ENCODE data around the gene PTPRN2. TPM values are rescaled to one million over a fixed set of nuclear protein-coding genes. Genes with fewer than 3 reads are reported as not detected.

PTPRN2 gene
- total RNA-seq, 2 experiments from 2014 or later, result 0.70 TPM; not detected in 1

GRCh38 chr7:158300427-158300826 lies 287.2 kb downstream of the PTPRN2 start:
- no peaks in the 10 kb centered on the region for H3K79me2 ChIP-seq (ENCODE audit: insufficient read depth, low read depth, low read length)
- no peak overlapping the region for H3K4me3 ChIP-seq (ENCODE audit: low read depth, low read length, poor library complexity, severe bottlenecking)
- no TSS peak for BruUV-seq (replicated peaks)
- H3K27ac ChIP-seq (ENCODE audit: low read depth, low read length, poor library complexity, severe bottlenecking), result no peak overlapping the region
- intact Hi-C loops (cut with micrococcal nuclease; ENCODE audit: unreplicated experiment), result no loop called here
- H4K20me1 ChIP-seq (ENCODE audit: insufficient read depth, low read length), result no peaks in the 10 kb centered on the region
- H3K9me3 ChIP-seq (ENCODE audit: low read length), result no peaks in the 10 kb centered on the region
- no peak overlapping the region for H3K4me2 ChIP-seq (ENCODE audit: low read length)
- no peaks in the 10 kb centered on the region for H3K36me3 ChIP-seq (ENCODE audit: insufficient read depth, low read length)
- H2AFZ ChIP-seq (ENCODE audit: low read length), result no peak overlapping the region
- H3K4me1 ChIP-seq (ENCODE audit: insufficient read depth, low read length, poor library complexity, severe bottlenecking), result no peaks in the 10 kb centered on the region
- no peaks in the 10 kb centered on the region for H3K9me2 ChIP-seq (ENCODE audit: insufficient read depth, low read length)
- no peak for TF ChIP-seq EZH2phosphoT487 (IDR thresholded peaks at IDR 0.05; ENCODE audit: borderline replicate concordance, low read depth, low read length)
- TF ChIP-seq, protein P1, sequence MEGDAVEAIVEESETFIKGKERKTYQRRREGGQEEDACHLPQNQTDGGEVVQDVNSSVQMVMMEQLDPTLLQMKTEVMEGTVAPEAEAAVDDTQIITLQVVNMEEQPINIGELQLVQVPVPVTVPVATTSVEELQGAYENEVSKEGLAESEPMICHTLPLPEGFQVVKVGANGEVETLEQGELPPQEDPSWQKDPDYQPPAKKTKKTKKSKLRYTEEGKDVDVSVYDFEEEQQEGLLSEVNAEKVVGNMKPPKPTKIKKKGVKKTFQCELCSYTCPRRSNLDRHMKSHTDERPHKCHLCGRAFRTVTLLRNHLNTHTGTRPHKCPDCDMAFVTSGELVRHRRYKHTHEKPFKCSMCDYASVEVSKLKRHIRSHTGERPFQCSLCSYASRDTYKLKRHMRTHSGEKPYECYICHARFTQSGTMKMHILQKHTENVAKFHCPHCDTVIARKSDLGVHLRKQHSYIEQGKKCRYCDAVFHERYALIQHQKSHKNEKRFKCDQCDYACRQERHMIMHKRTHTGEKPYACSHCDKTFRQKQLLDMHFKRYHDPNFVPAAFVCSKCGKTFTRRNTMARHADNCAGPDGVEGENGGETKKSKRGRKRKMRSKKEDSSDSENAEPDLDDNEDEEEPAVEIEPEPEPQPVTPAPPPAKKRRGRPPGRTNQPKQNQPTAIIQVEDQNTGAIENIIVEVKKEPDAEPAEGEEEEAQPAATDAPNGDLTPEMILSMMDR (conservative IDR thresholded peaks at IDR 0.05; ENCODE audit: low read length), result no peak
- no peak for DNase-seq (ENCODE audit: low spot score)
- ChIA-PET POLR2A (interaction anchor here (0.6 kb wide), 1 partner anchor 125 kb away, joined by 3 read pairs; no protein-coding TSS in a partner anchor), CTCF (ENCODE audit: unreplicated experiment) (no interaction called here)

- Histone ChIP-seq H3K4me1 (ENCODE audit: insufficient read depth, low read length, poor library complexity, severe bottlenecking) (no peaks in the 10 kb centered on the region), H4K20me1 (ENCODE audit: insufficient read depth, low read length) (no peaks in the 10 kb centered on the region), H3K9me2 (ENCODE audit: insufficient read depth, low read length) (no peaks in the 10 kb centered on the region), H3K79me2 (ENCODE audit: insufficient read depth, low read depth, low read length) (no peaks in the 10 kb centered on the region), H3K27ac (ENCODE audit: low read depth, low read length, poor library complexity, severe bottlenecking) (no peak overlapping the region), H3K36me3 (ENCODE audit: insufficient read depth, low read length) (no peaks in the 10 kb centered on the region), H3K4me3 (ENCODE audit: low read depth, low read length, poor library complexity, severe bottlenecking) (no peak overlapping the region), H2AFZ (ENCODE audit: low read length) (no peak overlapping the region; the same call in 1 of the 2 replicates), H3K9me3 (ENCODE audit: low read length) (no peaks in the 10 kb centered on the region), H3K4me2 (ENCODE audit: low read length) (no peak overlapping the region)
- no peak for DNase-seq (ENCODE audit: low spot score)
- no peak for TF ChIP-seq EZH2phosphoT487 (IDR thresholded peaks at IDR 0.05; ENCODE audit: borderline replicate concordance, low read depth, low read length)
- TF ChIP-seq, protein P1 (conservative IDR thresholded peaks at IDR 0.05; ENCODE audit: low read length), result no peak
- ChIA-PET POLR2A (no interaction called here), CTCF (ENCODE audit: unreplicated experiment) (no interaction called here)
- no TSS peak for BruUV-seq (replicated peaks)
- intact Hi-C loops (cut with micrococcal nuclease; ENCODE audit: unreplicated experiment), result no loop called here
Observed at GRCh38 chr7:158299607-158300006, 288.0 kb downstream of the PTPRN2 start.

GRCh38 chr7:158296798-158297104 lies 290.9 kb downstream of the PTPRN2 start:
- no peak overlapping the region for H3K27ac ChIP-seq (ENCODE audit: low read depth, low read length, poor library complexity, severe bottlenecking)
- H3K79me2 ChIP-seq (ENCODE audit: insufficient read depth, low read depth, low read length), result no peaks in the 10 kb centered on the region
- TF ChIP-seq, protein P1 (conservative IDR thresholded peaks at IDR 0.05; ENCODE audit: low read length), result no peak
- TF ChIP-seq EZH2phosphoT487 (IDR thresholded peaks at IDR 0.05; ENCODE audit: borderline replicate concordance, low read depth, low read length), result no peak
- no peaks in the 10 kb centered on the region for H3K9me3 ChIP-seq (ENCODE audit: low read length)
- H3K4me1 ChIP-seq (ENCODE audit: insufficient read depth, low read length, poor library complexity, severe bottlenecking), result no peaks in the 10 kb centered on the region
- intact Hi-C loops (cut with micrococcal nuclease; ENCODE audit: unreplicated experiment), result no loop called here
- DNase-seq (ENCODE audit: low spot score), result no peak
- ChIA-PET CTCF (ENCODE audit: unreplicated experiment) (no interaction called here), POLR2A (no interaction called here)
- no peak overlapping the region for H3K4me3 ChIP-seq (ENCODE audit: low read depth, low read length, poor library complexity, severe bottlenecking)
- H3K9me2 ChIP-seq (ENCODE audit: insufficient read depth, low read length), result no peaks in the 10 kb centered on the region
- H3K4me2 ChIP-seq (ENCODE audit: low read length), result no peak overlapping the region
- no peaks in the 10 kb centered on the region for H3K36me3 ChIP-seq (ENCODE audit: insufficient read depth, low read length)
- H2AFZ ChIP-seq (ENCODE audit: low read length), result no peak overlapping the region
- H4K20me1 ChIP-seq (ENCODE audit: insufficient read depth, low read length), result no peaks in the 10 kb centered on the region
- no TSS peak for BruUV-seq (replicated peaks)

All from OCI-LY7 (cell line).